HG03066 (cell line): ENCODE results near the gene KIRREL1.

Experiments
- ATAC-seq: cut with Tn5 transposase; IDR thresholded peaks from one replicate; pipeline ENCODE4 v1.9.1; 2021; ENCODE audit warnings: low read depth; ENCODE audit not compliant: unreplicated experiment

KIRREL1 gene

GRCh38 chr1:158101455-158101854 lies 108.0 kb downstream of the KIRREL1 start:
- no peak for ATAC-seq

- ATAC-seq, result no peak
Observed at GRCh38 chr1:158101927-158102326, 108.5 kb downstream of the KIRREL1 start.

- ATAC-seq, result no peak
Observed at GRCh38 chr1:158102881-158103674, 109.6 kb downstream of the KIRREL1 start.

GRCh38 chr1:158103861-158104522 lies 110.5 kb downstream of the KIRREL1 start:
- no peak for ATAC-seq

- ATAC-seq, result no peak
Observed at GRCh38 chr1:158104891-158105290, 111.4 kb downstream of the KIRREL1 start.

GRCh38 chr1:158105352-158106095 lies 112.1 kb downstream of the KIRREL1 start:
- no peak for ATAC-seq

- ATAC-seq, result no peak
Observed at GRCh38 chr1:158107916-158108315, 114.5 kb downstream of the KIRREL1 start.

- no peak for ATAC-seq
Observed at GRCh38 chr1:158112994-158113758, 119.7 kb downstream of the KIRREL1 start.

GRCh38 chr1:158113759-158114127 lies 120.3 kb downstream of the KIRREL1 start:
- ATAC-seq, result no peak

GRCh38 chr1:158115126-158115525 lies 121.7 kb downstream of the KIRREL1 start:
- peak; percentile 84 for ATAC-seq

- no peak for ATAC-seq
Observed at GRCh38 chr1:158116311-158117167, 123.1 kb downstream of the KIRREL1 start.

GRCh38 chr1:158117854-158118704 lies 124.6 kb downstream of the KIRREL1 start:
- no peak for ATAC-seq

- ATAC-seq, result no peak
Observed at GRCh38 chr1:158118713-158119402, 125.4 kb downstream of the KIRREL1 start.

GRCh38 chr1:158119976-158120653 lies 126.7 kb downstream of the KIRREL1 start:
- no peak for ATAC-seq

GRCh38 chr1:158121604-158122254 lies 128.3 kb downstream of the KIRREL1 start:
- no peak for ATAC-seq

- no peak for ATAC-seq
Observed at GRCh38 chr1:158122833-158123388, 129.5 kb downstream of the KIRREL1 start.

GRCh38 chr1:158124034-158124433 lies 130.6 kb downstream of the KIRREL1 start:
- no peak for ATAC-seq
